ENCODE measurements around the gene HDHD2.

The HDHD2 gene, protein sequence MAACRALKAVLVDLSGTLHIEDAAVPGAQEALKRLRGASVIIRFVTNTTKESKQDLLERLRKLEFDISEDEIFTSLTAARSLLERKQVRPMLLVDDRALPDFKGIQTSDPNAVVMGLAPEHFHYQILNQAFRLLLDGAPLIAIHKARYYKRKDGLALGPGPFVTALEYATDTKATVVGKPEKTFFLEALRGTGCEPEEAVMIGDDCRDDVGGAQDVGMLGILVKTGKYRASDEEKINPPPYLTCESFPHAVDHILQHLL

DNA sequence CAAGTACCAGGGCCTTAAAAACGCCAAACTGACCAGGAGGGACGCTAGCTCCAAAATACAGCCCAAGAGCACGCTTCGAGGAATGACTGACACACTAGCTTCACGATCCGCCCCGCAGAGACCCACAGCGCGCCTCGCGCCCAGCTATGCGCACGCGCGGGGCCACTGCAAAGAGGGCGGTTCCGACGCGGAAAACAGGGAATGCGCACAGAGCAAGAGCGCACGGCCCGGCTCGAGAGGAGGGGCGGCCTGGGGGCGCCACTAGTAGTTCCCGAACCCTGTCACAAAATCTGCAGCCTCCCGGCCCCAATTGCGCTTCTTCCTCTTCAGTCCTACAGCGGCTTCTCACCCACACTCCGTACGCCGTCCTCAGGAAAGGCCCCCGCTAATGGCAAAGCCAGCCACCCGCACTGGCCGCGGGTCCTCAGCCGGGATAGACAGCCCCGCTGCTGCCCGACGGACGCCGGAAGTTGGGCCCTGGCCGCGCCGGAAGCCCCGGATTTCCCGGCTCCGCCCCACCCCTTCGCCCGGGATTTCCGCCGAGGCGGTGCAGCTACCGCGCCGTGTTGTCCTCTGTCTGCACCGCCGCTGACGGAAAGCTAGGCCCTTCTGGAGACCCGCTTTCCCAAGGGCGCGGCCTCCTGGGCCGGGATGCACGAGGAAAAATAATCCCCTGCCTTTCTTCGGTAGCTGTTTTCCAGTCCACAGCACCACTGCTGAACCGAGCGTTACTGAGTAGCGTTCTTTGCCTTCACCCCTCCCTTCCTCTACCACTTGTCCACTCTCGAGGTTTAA lies at the start of gene HDHD2:
TSS of gene HDHD2 (minus strand) at position 472 of the 795 bp plus-strand sequence. CDS start 14,061 bp downstream, outside the sequence.
- no peak for TF ChIP-seq GATA3 (IDR thresholded peaks at IDR 0.05; ENCODE audit: low read depth, low read length)

DNA sequence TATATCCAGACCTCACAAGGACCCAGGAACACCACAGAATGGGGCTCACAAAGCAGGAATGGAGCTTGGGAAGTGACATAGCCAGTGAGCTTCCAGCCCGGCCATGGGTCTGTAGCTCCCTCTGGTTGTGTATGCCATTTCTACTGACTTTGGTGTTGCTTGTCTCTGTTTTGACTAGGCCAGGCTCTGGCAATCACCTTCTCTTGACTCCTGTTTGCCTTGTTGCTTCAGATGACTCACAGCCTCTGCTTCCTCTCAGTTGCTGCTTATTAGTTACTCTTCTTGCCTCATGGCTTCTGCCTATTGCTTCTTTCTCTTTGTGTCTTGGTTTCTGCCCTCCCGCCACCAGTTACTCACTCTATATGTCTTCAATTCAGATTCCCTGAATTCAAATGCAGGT lies 41.7 kb upstream of the HDHD2 start:
- TF ChIP-seq GATA3 (IDR thresholded peaks at IDR 0.05; ENCODE audit: low read depth, low read length) (no peak), GATA2 (IDR thresholded peaks at IDR 0.05; ENCODE audit: low read depth, low read length) (no peak)

DNA sequence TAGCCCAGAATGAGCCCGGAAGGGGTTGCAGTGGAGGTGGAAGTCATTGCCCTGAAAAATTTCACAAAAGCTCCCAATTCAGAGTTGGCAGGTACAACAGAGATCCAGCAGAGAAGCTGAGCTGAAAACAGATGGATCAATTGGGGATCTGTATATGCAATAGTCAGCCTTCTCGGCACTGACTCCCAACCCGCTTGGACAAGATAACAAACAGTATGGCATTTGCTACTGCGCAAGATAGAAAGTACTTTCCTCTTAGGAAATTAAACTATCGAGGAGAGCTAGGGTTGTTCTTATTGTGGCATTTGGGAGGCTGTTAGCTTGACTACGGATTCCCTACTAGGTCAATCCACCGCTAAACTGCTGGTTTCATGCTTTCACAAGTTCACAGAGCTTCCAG lies 37.4 kb upstream of the HDHD2 start:
- no peak for TF ChIP-seq GATA3 (IDR thresholded peaks at IDR 0.05; ENCODE audit: low read depth, low read length)
- no peak for TF ChIP-seq GATA2 (IDR thresholded peaks at IDR 0.05; ENCODE audit: low read depth, low read length)

DNA sequence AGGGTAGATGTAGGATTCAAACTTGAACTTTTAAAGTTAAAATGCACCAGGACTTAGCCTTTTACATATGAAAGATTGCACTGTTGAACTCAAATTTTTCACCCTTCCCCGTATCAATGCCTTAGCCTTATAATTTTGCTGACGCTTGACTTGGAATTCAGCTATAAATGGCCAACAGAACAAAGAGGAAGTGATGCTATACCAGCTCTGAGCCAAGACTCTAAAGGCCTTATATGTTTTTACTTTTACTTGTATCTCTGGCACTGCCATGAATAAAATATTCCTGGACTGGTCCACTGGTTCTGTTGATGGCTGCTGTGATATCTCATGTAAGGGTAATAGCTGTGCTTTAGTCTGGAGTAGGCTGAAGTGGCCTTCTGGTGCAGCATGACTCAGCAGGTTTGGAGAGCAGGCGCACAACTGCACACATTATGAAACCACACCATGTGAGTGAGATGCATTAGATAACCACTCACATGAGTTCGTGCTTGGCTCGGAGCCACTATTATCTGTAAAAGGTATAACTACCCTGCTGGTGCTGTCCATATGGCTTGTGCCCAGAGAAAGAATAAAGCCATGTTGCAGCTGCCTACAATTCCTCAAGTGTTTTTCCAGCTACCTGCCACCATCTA lies 34.2 kb upstream of the HDHD2 start:
- TF ChIP-seq GATA2 (IDR thresholded peaks at IDR 0.05; ENCODE audit: low read depth, low read length) (no peak), GATA3 (IDR thresholded peaks at IDR 0.05; ENCODE audit: low read depth, low read length) (no peak)

DNA sequence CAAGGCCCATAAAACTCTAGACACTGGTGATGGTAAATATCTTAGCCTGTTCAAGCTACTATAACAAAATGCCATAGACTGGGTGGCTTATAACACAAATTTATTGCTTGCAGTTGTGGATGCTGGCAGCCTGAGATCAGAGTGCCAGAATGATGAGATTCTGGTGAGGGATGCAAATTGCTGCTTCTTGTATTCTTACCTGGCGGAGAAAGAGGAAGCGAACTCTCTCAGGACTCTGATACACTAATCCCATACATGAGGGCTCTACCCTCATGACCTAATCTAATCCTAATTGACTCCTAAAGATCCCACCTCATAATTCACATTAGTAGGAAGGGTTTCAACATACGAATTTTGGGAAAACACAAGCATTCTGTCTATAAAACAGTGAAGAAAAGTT lies 30.5 kb upstream of the HDHD2 start:
- TF ChIP-seq GATA2 (IDR thresholded peaks at IDR 0.05; ENCODE audit: low read depth, low read length) (no peak), GATA3 (IDR thresholded peaks at IDR 0.05; ENCODE audit: low read depth, low read length) (no peak)

DNA sequence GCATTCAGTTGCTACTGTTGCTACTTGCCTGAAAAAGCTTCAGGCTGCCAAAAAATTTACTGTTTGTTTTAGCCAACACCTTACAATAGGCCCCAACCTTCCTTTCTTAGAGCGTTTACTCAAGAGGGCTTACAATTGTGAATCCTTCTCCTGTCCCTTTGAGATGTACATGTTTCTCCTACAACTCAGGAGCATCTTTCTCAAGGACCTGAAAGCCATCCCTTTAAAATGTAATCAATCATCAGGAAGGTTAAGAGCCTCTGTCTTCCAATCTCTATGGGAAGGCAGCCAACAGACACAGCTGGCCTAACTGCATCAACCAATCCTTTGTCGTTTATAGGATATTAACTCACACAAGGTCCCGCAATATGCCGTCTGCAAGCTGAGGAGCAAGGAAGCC lies 29.2 kb upstream of the HDHD2 start:
- TF ChIP-seq GATA2 (IDR thresholded peaks at IDR 0.05; ENCODE audit: low read depth, low read length) (no peak), GATA3 (IDR thresholded peaks at IDR 0.05; ENCODE audit: low read depth, low read length) (no peak)

DNA sequence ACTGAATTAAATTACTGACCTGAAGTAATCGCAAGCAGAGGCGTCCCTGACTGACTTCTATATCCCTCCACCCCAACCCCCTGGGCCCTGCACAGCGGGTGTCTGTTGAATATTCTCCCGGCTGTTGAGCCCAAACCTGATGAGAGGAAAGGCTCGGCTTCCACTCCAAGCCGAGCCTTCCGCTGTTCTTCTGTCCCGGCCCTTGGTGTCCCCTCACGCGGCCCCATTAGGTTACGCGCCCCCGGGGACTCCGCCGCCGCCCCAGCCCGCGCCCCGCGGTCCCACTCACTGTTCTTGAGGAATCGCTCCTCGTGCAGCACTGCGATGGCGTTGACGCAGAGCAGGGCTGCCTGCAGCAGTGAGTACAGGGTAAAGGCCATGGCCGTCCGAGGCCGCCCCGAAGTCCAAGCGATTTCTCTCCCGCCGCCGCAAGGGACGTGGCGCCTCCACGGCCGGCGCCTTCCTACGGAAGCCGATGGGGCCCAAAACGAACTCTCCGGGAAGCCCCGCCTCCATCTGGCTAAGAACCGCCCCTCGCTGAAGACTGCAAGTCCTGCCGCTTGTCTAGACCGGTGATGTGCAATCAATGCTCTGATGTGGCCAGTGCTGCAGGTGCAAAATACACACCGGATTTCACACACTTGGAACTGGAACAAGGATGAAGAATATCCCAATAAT lies 25.7 kb upstream of the HDHD2 start, which contains the start of gene IER3IP1:
TSS of gene IER3IP1 (minus strand) at position 467 of the 678 bp plus-strand sequence. CDS start at position 380, 87 bp downstream.
- TF ChIP-seq GATA2 (IDR thresholded peaks at IDR 0.05; ENCODE audit: low read depth, low read length) (no peak), GATA3 (IDR thresholded peaks at IDR 0.05; ENCODE audit: low read depth, low read length) (no peak)

DNA sequence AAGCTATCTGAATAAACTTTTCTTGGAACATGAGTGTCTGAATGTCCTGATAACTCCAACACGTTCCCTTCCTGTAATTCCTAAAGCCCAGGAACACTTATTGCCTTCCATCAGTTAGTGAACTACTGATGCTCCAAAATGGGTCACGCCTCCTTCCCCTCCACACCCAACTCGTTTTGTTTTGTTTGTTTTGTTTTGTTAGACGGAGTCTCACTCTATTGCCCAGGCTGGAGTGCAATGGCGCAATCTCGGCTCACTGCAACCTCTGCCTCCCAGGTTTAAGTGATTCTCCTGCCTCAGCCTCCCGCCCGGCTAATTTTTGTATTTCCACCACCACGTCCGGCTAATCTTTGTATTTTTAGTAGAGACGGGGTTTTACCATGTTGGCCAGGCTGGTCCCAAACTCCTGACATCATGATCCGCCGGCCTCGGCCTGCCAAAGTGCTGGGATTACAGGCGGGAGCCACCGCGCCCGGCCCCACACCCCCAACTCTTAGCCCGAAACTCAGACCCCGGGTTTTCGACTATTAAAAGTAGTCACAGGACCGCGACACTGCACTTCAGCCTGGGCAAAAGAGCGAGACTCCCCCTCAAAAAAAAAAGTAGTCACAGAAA lies 25.1 kb upstream of the HDHD2 start:
- TF ChIP-seq GATA2 (IDR thresholded peaks at IDR 0.05; ENCODE audit: low read depth, low read length) = no peak
- no peak for TF ChIP-seq GATA3 (IDR thresholded peaks at IDR 0.05; ENCODE audit: low read depth, low read length)

DNA sequence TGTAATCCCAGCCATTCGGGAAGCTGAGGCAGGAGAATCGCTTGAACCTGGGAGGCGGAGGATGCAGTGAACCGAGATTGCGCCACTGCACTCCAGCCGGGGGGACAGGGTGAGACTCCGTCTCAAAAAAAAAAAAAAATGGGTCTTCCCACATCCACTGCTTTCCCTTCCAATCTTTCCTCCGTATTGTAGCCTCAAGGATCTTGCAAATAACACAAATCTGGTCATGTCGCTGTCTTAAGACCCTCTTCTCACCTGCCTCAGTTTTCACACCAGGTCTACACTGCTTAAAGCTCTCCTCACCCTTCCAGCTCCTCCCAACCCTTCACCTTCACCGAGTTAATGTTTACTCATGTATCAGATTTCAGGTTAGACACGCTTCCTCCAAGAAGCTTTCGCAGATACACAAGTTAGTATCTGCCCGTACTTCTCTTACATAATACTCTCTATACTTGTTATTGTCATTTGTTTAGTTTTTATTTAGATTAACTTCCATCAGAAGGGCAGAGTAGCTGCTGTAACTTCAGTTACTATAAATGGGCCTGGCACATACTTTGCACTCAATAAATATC lies 24.3 kb upstream of the HDHD2 start:
- TF ChIP-seq GATA2 (IDR thresholded peaks at IDR 0.05; ENCODE audit: low read depth, low read length) = no peak
- TF ChIP-seq GATA3 (IDR thresholded peaks at IDR 0.05; ENCODE audit: low read depth, low read length) = no peak

DNA sequence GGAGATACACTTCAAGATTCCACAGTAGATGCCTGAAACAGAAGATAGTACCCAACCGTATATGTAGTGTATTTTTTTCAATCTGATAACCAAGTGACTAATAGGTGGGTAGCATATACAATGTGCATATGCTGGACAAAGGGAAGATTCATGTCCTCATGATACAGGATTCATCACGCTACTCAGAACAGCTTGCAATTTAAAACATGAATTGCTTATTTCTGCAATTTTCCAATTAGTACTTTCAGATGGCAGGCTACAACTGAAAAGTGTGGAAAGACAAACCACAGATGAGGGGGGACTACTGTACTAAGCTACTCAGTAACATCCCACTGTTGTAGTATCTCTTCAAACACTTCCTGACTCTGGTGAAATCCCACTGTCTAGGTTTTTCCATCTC lies 22.2 kb upstream of the HDHD2 start:
- no peak for TF ChIP-seq GATA2 (IDR thresholded peaks at IDR 0.05; ENCODE audit: low read depth, low read length)
- TF ChIP-seq GATA3 (IDR thresholded peaks at IDR 0.05; ENCODE audit: low read depth, low read length) = no peak

DNA sequence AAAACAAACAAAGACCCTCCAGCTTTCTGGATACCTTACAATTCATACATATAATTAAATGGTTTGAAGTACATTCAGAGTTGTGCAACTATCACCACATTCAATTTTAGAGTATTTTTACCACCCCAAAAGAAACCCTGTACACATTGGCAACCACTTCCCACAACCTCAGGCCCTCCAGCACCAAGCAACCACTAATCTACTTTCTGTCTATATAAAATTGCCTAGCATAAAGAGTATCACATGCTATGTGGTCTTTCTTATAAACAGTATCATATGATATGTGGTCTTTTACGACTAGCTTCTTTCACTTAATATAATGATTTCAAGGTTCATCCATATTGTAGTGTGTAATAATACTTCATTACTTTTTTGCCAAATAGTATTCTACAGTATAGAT lies 18.6 kb upstream of the HDHD2 start:
- no peak for TF ChIP-seq GATA3 (IDR thresholded peaks at IDR 0.05; ENCODE audit: low read depth, low read length)
- no peak for TF ChIP-seq GATA2 (IDR thresholded peaks at IDR 0.05; ENCODE audit: low read depth, low read length)

DNA sequence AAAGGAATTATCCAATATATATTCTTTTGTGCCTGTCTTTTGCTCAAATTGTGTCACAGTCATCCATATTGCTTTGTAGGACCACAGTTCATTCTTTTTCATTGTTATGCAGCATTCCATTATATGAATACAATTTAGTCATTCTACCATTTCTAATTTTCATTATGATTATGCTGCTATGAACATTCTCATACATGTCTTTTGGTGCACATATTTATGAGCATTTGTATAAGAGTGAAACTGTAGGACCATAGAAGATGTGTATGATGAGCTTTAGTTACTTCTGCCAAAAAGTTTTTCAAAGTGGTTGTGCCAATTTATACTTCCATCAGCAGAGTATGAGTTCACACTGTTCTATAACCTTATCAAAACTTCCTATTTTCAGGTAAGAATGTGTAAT lies 18.2 kb upstream of the HDHD2 start:
- TF ChIP-seq GATA3 (IDR thresholded peaks at IDR 0.05; ENCODE audit: low read depth, low read length) (no peak), GATA2 (IDR thresholded peaks at IDR 0.05; ENCODE audit: low read depth, low read length) (no peak)

DNA sequence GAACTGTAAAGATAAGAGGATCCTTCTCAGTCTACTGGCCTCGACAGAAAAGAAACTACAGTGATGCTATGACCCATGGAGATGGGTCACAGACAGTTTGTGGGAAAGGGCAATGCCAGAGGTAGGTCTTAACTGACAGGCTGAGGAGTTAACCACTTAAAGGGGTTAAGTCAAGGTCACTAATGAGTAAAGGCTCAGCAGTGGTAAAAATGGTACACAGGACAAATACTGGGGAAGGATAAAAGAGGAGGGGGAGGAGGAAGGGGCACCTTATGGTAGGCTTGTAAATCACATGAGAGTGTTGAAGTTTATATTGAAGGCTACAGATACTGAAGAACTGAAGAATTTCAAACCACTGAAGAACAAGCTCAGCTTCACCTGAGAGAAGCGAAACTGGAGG lies 16.0 kb upstream of the HDHD2 start:
- TF ChIP-seq GATA3 (IDR thresholded peaks at IDR 0.05; ENCODE audit: low read depth, low read length) = no peak
- TF ChIP-seq GATA2 (IDR thresholded peaks at IDR 0.05; ENCODE audit: low read depth, low read length) = no peak

All from SH-SY5Y (cell line).